ENCODE results near the gene LZTFL1. TPM values are rescaled to one million over a fixed set of nuclear protein-coding genes. Genes with fewer than 3 reads are reported as not detected.
A peak's percentile ranks its signal among the peaks of the same experiment; 100 is the strongest.

The LZTFL1 gene
- total RNA-seq, 1 experiment from 2014 or later: 21.0 TPM

DNA sequence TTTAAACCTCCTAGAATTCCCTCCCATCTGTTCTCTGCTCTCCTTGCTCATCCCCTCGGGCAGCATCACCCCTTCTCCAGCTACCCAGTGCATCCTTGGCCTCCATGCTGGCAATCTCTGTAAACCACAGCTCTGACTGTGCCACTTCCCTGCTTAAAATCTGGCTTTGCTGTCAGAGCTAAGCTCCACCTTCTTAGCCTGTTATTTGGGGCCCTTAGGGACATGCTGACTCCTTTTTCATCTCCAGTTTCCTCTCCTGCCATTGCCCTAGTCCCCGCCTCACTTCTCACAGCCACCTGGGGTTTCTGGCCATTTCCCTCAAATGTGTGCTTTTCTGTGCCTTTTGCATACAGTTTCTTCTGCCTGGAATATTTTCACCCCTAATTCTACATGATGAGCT, 51.3 kb downstream of the LZTFL1 start (continued):
- TF ChIP-seq, protein P1, sequence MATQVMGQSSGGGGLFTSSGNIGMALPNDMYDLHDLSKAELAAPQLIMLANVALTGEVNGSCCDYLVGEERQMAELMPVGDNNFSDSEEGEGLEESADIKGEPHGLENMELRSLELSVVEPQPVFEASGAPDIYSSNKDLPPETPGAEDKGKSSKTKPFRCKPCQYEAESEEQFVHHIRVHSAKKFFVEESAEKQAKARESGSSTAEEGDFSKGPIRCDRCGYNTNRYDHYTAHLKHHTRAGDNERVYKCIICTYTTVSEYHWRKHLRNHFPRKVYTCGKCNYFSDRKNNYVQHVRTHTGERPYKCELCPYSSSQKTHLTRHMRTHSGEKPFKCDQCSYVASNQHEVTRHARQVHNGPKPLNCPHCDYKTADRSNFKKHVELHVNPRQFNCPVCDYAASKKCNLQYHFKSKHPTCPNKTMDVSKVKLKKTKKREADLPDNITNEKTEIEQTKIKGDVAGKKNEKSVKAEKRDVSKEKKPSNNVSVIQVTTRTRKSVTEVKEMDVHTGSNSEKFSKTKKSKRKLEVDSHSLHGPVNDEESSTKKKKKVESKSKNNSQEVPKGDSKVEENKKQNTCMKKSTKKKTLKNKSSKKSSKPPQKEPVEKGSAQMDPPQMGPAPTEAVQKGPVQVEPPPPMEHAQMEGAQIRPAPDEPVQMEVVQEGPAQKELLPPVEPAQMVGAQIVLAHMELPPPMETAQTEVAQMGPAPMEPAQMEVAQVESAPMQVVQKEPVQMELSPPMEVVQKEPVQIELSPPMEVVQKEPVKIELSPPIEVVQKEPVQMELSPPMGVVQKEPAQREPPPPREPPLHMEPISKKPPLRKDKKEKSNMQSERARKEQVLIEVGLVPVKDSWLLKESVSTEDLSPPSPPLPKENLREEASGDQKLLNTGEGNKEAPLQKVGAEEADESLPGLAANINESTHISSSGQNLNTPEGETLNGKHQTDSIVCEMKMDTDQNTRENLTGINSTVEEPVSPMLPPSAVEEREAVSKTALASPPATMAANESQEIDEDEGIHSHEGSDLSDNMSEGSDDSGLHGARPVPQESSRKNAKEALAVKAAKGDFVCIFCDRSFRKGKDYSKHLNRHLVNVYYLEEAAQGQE (IDR thresholded peaks at IDR 0.05; ENCODE audit: low read depth): no peak
- TF ChIP-seq, protein P2, sequence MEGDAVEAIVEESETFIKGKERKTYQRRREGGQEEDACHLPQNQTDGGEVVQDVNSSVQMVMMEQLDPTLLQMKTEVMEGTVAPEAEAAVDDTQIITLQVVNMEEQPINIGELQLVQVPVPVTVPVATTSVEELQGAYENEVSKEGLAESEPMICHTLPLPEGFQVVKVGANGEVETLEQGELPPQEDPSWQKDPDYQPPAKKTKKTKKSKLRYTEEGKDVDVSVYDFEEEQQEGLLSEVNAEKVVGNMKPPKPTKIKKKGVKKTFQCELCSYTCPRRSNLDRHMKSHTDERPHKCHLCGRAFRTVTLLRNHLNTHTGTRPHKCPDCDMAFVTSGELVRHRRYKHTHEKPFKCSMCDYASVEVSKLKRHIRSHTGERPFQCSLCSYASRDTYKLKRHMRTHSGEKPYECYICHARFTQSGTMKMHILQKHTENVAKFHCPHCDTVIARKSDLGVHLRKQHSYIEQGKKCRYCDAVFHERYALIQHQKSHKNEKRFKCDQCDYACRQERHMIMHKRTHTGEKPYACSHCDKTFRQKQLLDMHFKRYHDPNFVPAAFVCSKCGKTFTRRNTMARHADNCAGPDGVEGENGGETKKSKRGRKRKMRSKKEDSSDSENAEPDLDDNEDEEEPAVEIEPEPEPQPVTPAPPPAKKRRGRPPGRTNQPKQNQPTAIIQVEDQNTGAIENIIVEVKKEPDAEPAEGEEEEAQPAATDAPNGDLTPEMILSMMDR (IDR thresholded peaks at IDR 0.05 in 2 of 3, conservative IDR thresholded peaks at IDR 0.05 in 1 of 3; ENCODE audit: borderline replicate concordance in 1 of 3, insufficient read depth in 1 of 3, low read depth in 2 of 3, low read length in 2 of 3): no peak
- TF ChIP-seq JUND (IDR thresholded peaks at IDR 0.05) (no peak), SP1 (IDR thresholded peaks at IDR 0.05; ENCODE audit: low read depth) (no peak), CBX3 (IDR thresholded peaks at IDR 0.05; ENCODE audit: low read depth) (no peak), YY1 (IDR thresholded peaks at IDR 0.05; ENCODE audit: extremely low read depth, insufficient replicate concordance, low read depth, low read length) (no peak), EZH2phosphoT487 (IDR thresholded peaks at IDR 0.05; ENCODE audit: borderline replicate concordance) (no peak), SIN3A (IDR thresholded peaks at IDR 0.05; ENCODE audit: low read depth) (no peak)

DNA sequence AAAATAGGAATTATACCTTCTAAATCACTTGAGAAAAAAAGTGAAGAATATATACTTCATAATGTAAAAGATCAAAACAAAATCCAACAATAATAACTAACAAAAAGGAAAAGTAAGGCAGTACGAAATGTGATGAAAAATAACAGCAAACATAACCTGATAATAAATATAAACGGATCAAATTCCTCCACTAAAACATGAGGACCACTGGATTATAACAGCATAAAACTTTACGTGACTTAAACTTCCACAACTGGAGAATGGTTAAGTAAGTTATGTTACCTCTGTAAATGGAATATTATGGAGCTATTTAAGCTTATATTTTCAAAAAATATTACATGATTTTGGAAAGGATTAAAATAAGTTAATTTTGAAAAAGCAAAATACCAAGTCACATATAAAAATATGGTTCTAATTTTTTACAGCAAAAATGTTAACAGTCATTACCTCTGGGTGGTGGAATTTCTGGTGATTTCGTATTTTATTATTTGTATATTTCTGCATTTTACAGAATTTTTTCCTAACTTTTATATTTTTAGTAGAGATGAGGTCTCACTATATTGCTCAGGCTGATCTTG, 52.6 kb downstream of the LZTFL1 start:
- Histone ChIP-seq H2AFZ (ENCODE audit: low read depth, low read length, poor library complexity, severe bottlenecking) (no peak overlapping the region), H4K20me1 (ENCODE audit: insufficient read depth) (no peaks in the 10 kb centered on the region), H3K27me3 (ENCODE audit: insufficient read depth, low read length) (no peaks in the 10 kb centered on the region), H3K4me2 (ENCODE audit: low read length) (no peak overlapping the region), H3K9ac (ENCODE audit: low read length) (no peak overlapping the region), H3K9me3 (ENCODE audit: control insufficient read depth in 1 of 2, insufficient read depth in 1 of 2, low read depth in 1 of 2, low read length in 2 of 2) (no peaks in the 10 kb centered on the region), H3K9me2 (ENCODE audit: insufficient read depth) (no peaks in the 10 kb centered on the region), H3K36me3 (ENCODE audit: control insufficient read depth in 1 of 2, insufficient read depth in 2 of 2, low read length in 2 of 2) (no peaks in the 10 kb centered on the region), H3K79me2 (ENCODE audit: insufficient read depth, low read length) (no peaks in the 10 kb centered on the region), H3K4me3 (replicated peaks in 1 of 2; ENCODE audit: low read depth in 1 of 2, low read length in 2 of 2) (no peak overlapping the region), H3K4me1 (ENCODE audit: control insufficient read depth in 1 of 2, insufficient read depth in 2 of 2, low read length in 2 of 2) (peaks cover 3 to 11% of the 10 kb centered on the region in 2 experiments; a peak in 2 of 4 replicates), H3K27ac (ENCODE audit: low read depth, low read length) (no peak overlapping the region)
- TF ChIP-seq CBX3 (IDR thresholded peaks at IDR 0.05; ENCODE audit: low read depth): peak; percentile 49; the same call in 1 of the 2 replicates
- no peak for TF ChIP-seq ELF1 (IDR thresholded peaks at IDR 0.05; ENCODE audit: borderline replicate concordance, low read depth)
- TF ChIP-seq, protein P3, sequence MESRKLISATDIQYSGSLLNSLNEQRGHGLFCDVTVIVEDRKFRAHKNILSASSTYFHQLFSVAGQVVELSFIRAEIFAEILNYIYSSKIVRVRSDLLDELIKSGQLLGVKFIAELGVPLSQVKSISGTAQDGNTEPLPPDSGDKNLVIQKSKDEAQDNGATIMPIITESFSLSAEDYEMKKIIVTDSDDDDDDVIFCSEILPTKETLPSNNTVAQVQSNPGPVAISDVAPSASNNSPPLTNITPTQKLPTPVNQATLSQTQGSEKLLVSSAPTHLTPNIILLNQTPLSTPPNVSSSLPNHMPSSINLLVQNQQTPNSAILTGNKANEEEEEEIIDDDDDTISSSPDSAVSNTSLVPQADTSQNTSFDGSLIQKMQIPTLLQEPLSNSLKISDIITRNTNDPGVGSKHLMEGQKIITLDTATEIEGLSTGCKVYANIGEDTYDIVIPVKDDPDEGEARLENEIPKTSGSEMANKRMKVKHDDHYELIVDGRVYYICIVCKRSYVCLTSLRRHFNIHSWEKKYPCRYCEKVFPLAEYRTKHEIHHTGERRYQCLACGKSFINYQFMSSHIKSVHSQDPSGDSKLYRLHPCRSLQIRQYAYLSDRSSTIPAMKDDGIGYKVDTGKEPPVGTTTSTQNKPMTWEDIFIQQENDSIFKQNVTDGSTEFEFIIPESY (IDR thresholded peaks at IDR 0.05; ENCODE audit: extremely low read depth, insufficient replicate concordance, low read length): no peak
- intact Hi-C loops (cut with micrococcal nuclease): no loop called here
- no TSS peak for BruUV-seq (replicated peaks)
- RAD21 ChIA-PET (ENCODE audit: low non-redundant PET in 1 of 2, low total read pairs in 2 of 2, uncharacterized antibody in 2 of 2, unreplicated experiment in 2 of 2): no interaction called here
- CTCF ChIA-PET: no interaction called here
- ATAC-seq (no peak), DNase-seq (ENCODE audit: low read depth, low spot score) (no peak)
- POLR2A ChIA-PET: no interaction called here
